NCI-H146 treated with DMSO at 0.1 percent for 48 hours (cell line): Measurements from ENCODE around the gene UNKL.

Experiments used
- DNase-seq: peaks from one replicate; lab custom pipeline; 2025; ENCODE audit not compliant: unreplicated experiment; lab: John Stamatoyannopoulos, UW

UNKL gene

DNA sequence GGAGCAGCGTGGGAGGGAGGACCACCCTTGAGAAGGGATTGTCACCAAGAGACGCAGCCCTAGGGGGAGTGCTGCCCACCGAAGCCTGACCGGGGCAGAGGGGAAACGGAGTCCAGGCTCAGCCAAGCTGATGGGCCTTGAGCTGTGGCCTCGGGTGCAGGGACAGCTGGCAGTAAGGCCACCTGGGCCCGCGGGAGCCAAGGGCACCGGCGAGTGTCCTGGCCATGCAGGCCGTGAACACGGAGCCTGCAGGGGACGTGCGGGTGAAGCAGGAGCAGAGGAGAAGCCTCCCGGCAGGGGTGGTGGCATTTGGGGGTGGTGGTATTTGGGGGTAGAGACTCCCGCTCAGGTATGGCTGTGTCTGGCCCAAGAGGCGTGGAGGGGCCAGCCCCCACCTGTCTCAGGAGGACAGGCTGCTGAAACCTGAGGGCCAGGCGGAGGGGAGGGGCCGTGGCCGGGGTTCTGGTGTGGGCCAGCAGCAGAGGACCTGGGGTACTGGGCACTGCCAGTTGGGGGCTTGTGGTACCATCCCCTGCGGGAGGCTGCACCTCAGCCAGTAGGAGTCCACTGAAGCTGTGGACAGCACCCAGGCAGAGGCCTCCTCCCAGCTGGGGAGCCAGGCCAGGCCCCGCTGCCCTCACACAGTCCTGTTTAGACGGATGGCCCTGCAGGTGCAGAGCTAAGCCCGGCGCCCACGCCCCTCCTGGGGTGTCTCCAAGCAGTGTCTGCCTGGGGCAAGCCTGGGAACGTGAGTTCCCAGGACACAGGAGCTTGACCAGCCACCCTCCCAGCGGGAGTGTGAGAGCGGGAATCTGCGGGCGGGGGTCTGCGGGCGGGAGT is 58.2 kb downstream of the UNKL start:
- no peak for DNase-seq

DNA sequence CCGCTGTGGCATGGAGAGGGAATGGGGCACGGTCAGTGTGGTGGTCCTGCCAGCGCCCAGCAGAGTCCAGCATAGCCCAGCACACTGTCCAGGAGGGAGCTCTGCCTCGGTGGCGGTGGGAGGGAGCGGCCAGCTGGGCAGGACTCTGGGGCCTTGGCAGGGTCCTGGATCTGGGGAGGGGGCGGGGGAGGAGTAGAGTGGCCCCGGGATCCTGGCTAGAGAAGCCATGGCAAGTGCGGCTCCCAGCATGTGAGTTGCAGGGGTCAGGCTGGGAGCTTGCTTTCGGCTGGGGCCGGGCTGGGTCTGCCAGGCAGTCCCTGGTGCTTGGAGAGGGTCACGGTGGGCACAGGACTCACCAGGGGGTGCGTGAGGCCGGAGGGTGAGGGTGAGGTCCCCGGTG is 58.9 kb downstream of the UNKL start:
- DNase-seq = no peak

DNA sequence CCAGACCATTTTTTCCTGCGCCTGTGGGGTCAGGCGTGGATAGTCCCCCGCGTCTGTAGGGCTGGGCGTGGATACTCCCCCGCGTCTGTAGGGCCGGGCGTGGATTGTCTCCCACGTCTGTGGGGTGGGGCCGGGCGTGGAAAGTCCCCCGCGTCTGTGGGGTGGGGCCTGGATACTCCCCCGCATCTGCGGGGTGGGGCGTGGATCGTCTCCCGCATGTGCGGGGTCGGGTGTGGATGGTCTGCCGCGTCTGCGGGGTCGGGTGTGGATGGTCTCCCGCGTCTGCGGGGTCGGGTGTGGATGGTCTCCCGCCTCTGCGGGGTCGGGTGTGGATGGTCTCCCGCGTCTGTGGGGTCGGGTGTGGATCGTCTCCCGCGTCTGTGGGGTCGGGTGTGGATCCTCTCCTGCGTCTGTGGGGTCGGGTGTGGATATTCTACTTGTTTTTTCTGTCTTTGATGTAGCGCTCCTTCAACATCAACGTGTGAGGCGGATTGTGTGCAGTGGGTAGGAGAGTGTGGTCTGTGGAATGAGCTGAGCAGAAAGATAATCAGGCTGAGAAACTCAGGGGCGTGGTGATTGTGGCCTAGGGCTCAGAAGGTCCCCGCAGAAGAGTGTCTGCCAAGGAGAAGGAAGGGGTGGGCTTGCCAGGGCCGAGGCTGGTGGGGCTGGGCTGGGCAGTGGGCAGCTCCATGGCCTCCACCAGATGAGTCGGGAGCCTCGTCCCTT is 59.5 kb downstream of the UNKL start:
- DNase-seq = no peak

DNA sequence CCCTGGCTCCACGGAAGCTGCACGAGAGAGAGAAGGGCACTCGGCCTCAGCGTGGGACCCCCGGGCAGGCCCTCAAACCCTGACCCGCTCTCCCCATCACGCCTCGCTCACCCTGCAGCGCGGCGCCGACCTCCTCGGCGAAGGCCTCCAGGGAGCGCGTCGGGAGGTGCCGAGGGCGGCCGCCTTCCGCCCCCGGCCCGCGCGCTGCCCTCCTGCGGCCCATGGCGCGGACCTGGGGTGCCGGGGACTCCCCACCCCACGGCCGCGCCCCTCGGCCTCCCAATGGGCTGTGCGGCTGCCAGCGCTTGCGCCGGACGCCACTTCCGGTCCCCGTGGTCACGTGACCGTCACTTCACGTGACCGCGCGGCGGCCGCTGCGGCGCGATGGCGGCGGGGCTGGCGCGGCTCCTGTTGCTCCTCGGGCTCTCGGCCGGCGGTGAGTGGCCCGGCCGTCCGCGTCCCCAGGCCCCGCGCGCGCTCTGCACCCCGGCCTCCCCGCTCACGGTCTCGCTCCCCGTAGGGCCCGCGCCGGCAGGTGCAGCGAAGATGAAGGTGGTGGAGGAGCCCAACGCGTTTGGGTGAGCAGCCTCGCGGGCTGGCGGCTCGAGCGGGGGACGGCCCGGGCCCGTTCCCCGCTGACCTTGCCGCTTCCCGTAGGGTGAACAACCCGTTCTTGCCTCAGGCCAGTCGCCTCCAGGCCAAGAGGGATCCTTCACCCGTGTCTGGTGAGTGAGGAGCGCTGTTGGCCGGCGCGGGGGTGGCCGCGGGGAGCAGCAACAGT is 62.7 kb downstream of the UNKL start, which contains the start of the genes GNPTG and TSR3:
Gene GNPTG, plus strand, starts transcription at position 350 of the 781 bp plus-strand sequence. Its CDS starts 35 bp downstream, at position 385.
Gene TSR3, minus strand, starts transcription at position 297 of the 781 bp plus-strand sequence. Its CDS starts 74 bp downstream, at position 223.
- DNase-seq = peak; percentile 56

DNA sequence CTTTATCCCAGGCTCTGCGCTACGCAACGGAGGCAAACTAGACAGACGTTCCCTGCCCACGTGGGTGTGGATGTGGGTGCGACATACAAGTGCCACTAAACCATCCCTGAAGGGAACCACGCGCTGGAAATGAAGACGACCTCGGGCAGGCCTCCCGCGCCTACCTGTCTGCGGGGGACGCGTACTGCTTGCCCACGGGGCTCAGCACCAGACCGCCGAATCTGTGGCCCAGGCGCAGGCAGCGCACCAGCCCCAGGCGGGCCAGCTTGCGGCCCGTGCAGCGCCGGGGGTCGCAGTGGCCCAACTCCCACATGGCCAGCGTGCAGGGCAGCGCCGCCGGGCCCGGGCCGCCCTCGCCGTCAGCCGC is 63.3 kb downstream of the UNKL start:
- DNase-seq = no peak

DNA sequence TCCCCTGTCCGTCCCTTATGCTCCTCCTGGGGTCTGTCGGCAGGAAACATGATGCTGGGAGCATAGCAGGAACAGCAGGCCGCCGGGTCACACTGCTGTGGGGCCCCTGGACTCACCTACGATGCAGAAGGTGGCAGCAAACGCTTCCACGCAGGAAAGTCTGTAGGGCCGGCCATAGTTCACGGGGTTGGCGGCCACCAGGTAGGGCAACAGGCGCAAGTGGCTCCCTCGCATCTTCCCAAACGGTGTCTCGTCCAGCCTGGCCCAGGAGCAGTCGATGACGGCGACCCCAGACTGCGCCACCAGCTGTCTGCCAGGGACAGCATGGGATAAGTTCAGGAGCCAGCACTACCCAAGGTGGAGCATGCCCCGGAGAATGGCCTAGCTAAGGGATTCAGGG is 63.8 kb downstream of the UNKL start:
- no peak for DNase-seq

DNA sequence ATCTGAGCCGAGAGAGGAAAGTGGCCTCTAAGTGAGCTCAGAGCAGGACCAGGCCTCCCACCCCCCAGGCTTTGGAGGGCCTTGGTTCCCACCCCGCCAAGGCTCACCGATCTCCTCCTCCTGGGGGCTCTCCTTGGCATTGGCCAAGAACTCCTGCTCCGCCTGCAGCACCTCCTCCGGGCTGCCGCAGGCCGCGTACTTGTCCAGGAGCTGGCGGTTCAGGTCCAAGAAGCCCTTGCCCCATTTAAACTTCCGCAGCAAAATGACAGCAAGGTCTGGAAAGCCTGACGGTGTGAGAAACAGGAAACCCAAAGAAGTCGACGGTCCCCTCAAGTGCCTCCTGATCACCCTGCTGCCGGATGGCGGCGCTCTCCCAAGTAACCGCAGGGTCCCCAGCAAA is 64.6 kb downstream of the UNKL start:
- no peak for DNase-seq

DNA sequence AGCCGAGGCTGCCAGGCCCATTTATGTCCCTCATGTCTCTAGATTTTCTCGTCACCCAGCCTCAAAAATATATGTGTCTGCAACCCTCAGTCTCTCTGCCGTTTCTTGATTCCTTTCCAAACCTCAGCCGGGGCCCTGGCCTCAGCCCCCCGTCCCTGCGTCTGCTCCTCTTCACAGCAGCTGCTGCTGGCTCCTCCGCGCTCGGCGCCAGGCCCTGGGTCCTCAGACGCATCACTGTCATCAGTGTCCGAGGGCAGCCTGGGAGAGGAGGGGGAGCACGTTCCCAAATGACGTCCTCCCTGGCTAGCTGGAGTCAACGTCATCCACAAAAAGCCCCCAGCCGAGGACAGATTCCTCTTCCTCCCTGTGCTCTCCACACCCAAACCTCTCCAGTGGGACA is 65.2 kb downstream of the UNKL start:
- DNase-seq = no peak

DNA sequence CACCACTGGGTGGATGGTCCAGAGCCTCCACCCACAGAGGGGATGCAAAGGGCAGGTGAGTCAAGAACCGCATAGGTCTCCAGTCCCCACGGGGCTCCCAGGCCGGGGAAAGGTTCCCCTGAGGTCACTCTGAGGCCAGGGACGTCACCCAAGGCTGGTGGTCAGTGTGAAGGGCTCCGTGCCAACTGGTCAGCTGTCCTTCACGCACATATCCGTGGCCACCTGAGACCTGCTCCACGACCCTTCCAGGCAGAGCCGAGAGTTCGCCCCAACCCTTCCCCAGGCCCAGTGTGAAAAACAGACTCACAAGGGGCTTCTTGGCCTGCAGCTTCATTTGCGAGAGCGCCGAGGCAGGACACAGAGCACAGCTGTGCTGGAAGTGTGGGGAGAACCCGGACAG is 65.6 kb downstream of the UNKL start:
- no peak for DNase-seq

DNA sequence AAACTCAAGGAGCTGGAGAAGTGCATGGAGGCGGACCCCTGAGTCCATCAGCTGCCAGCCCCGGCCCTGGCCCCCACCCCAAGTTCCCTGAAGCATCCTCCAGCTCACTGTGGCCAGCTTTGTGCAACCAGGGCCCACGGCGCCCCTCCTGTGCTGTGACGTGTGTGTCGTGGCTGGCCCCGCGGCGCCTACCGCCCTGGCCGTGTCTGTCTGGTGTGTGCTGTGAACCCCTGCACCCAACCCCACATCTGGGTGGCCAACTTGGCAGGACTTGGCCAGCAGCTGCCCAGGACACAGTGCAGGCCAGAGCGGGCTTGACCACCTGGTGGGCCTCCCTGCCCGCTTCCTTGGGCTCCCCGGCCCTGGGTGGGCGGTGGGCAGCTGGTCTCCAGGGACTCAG is 66.1 kb downstream of the UNKL start:
- DNase-seq = no peak

DNA sequence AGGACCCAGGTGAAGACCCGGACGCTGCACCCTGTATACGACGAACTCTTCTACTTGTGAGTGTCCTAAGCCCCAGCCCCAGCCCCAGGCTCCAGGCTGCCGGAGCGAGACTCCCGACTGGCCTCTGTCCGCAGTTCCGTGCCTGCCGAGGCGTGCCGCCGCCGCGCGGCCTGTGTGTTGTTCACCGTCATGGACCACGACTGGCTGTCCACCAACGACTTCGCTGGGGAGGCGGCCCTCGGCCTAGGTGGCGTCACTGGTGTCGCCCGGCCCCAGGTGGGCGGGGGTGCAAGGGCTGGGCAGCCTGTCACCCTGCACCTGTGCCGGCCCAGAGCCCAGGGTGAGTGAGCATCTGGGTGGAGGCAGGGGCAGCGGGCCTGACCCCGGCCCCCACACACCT is 66.5 kb downstream of the UNKL start:
- DNase-seq = no peak

DNA sequence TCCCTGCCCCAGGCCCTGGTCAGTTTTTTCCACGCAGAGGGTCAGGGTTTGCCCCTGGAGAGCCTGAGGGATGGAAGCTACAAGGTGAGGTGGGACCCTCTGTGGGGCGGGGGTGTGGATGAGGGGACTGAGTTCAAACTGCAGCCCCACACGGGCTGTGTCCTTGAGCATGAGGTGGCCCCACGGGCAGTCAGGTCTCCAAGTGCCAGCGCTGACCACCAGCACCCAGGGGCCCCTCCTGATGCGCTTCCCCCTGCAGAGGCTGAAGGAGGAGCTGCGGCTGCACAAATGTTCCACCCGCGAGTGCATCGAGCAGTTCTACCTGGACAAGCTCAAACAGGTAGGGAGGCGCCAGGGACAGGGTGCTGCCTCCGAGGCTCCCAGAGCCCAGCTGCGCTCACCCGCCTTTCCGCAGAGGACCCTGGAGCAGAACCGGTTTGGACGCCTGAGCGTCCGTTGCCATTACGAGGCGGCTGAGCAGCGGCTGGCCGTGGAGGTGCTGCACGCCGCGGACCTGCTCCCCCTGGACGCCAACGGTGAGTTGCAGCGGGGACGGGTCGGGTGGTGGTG is 67.1 kb downstream of the UNKL start:
- DNase-seq = no peak

DNA sequence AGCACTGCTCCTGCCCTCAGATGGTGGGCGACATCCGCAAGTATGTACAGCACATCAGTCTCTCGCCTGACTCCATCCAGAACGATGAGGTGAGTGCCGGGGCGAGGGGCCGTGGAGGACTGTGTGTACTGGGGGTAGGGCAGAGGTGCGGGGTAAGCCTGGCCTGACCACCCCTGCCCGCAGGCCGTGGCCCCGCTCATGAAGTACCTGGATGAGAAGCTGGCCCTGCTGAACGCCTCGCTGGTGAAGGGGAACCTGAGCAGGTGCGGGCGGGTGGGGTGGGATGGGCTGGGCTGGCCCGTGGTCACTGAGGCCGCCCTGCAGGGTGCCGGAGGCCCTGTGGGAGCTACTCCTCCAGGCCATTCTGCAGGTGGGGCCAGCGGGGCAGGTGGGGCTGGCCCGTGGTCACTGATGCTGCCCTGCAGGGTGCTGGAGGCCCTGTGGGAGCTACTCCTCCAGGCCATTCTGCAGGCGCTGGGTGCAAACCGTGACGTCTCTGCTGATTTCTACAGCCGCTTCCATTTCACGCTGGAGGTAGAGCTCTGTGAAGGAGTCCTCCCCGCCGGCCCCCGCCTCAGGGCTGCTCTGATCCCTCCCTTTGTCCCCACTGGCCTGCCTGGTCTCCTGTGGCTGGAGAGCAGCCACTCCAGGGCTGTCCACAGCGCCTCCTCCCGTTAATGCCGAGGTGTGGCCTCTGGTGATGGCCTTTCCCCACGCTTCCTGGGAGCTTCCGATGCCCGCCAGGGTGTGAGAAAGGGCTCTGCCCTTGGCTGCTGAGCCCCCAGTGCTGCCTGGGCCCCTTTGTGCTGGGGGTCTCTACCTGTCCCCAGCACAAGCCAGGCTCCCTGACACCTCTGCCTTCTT is 67.8 kb downstream of the UNKL start:
- DNase-seq = no peak

DNA sequence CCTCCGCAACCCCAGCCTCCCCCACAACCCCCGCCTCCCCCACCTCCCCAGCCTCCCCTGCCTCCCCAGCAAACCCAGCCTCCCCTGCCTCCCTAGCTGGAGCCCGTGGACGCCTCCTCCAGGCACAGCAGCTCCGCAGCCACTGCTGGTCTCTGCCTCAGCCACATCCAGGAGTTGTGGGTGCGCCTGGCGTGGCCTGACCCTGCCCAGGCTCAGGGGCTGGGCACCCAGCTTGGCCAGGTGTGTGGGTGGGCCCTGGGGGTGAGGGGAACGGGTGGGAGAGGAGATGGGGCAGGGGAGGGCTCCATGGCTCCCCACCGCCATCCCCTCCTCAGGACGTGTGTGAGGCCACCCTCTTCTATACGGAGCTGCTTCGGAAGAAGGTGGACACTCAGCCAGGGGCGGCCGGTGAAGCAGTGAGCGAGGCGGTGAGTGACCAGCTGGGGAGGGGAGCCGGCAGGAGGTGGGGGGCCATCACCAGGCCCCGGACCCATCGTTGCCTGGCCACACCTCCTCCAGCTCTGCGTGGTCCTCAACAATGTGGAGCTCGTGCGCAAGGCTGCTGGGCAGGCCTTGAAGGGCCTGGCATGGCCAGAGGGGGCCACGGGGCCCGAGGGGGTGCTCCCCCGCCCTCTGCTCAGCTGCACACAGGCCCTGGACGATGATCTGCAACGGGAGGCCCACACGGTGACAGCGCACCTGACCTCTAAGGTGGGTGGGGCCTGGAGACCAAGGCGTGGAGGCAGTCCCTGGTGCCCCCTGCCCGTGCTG is 68.7 kb downstream of the UNKL start:
- no peak for DNase-seq

DNA sequence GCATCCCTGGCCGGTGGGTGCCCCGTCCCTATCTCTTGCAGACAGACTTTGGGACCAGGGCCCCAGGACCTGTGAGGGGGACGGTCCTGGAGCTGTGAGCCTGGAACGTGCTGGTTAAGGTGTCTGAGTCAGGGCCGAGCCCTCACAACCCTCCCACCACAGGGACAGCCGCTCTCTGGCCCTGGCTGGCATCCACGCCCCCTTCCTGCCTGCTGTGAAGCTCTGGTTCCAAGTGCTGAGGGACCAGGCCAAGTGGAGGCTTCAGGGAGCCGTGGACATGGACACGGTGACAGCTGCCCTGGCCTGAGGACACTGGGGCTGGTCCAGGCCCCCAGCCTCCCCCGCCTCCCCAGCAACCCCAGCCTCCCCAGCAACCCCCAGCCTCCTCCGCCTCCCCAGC is 69.4 kb downstream of the UNKL start:
- no peak for DNase-seq

DNA sequence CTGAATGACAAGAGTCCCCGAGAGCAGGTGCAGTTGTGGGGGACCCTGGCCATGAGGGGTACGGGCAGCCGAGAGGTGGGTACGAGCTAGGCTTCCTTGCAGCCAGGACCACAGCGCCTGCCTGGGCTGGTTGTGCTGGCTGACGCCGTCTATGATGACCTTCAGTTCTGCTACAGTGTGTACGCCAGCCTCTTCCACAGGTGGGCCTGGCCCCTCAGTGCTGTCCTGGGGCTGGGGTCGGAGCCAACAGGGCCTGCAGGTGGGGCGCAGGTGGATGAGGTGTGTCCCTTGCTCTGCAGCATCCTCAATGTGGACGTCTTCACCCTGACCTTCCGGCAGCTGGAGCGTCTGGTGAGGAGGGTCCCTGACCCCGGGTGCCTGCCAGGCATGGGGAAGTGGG is 70.0 kb downstream of the UNKL start:
- no peak for DNase-seq

DNA sequence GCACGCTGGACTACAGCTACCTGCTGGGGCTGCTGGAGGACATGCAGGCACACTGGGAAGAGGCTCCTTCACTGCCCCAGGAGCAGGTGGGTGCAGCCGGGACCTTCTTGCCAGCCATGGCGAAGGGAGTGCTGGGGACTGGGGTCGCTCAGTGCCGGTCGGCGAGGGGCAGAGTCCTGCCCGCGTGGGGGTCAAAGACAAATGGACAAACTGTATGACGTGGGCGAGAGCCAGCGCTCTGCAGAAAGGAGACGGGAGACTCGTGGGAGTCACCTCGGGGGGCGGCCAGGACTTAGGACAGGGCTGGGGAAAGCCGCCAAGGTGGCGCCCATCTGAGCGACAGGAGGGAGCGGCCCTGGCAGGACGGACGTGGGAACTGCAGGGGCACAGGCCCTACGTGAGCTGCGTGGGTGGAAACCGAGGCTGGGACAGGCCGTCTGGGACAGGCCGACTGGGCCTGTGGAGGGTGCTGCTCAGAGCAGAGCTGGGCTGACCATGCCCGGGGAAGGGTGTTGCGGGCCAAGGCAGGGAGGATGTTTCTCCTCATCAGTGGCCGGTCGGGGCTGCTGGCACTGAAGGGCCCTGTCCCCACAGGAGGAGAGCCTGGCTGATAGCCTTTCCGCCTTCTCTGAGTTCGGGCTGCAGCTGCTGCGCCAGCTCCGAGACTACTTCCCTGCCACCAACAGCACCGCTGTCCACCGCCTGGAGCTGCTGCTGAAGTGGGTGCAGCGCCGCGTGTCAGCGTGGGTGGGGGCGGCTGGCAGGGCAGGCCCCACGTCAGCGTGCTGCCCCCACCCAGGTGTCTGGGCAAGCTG is 70.9 kb downstream of the UNKL start:
- DNase-seq = no peak

DNA sequence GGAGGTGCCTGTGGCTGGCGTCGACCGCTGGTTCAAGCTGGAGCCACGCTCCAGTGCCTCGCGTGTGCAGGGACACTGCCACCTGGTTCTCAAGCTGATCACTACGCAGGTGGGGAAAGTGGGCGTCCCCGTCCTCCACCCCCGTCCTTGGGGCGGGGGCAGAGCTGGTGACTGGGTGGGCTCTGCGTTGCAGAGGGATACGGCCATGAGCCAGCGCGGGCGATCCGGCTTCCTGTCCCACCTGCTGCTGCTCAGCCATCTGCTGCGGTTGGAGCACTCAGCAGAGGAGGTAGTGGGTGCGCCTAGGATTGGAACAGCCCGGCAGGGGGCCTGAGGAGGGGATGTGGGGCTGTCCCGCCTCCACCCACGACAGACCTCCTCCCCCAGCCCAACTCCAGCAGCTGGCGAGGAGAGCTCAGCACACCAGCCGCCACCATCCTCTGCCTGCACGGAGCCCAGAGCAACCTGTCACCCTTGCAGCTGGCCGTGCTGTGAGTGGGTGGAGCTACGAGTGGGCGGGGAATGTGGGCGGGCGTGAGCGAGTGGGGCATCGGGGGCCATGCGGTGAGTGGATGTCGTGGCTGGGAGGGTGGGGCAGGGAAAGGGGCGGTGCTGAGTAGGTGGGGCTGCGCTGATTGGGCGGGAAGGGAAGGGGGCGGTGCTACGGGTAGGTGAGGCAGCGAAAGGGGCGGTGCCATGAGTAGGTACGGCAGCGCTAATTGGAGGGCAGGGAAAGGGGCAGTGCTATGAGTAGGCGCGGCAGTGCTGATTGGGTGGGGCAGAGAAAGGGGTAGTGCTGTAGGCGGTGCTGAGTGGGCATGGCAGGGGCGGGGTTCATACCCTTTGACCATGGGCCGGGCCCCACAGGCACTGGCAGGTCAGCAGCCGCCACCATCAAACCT is 71.7 kb downstream of the UNKL start:
- DNase-seq = peak; percentile 99
